Effector memory CD4-positive, alpha-beta T cell (primary cell): ENCODE data around the gene PTH2R.
"Not testable (repeated sequence)": the region's sequence is repeated elsewhere in the genome, so short reads cannot be mapped to it uniquely, and the experiment has no call there.

Experiments
- DNase-seq, 3 donors: peaks; one replicate each; pipeline ENCODE4 v3.0.0-alpha.2; 2020
- H3K27ac ChIP-seq: 2 replicates; pipeline ENCODE4 v1.7.0; 2013; ENCODE audit warnings: mild to moderate bottlenecking, low read length, moderate library complexity; ENCODE audit not compliant: insufficient read depth, poor library complexity, severe bottlenecking
- H3K27me3 ChIP-seq: replicated peaks from 2 replicates; pipeline ENCODE4 v1.7.0; 2013; ENCODE audit warnings: mild to moderate bottlenecking, low read length; ENCODE audit not compliant: insufficient read depth, control insufficient read depth, poor library complexity, severe bottlenecking
- H3K36me3 ChIP-seq: 2 replicates; pipeline ENCODE4 v1.7.0; 2013; ENCODE audit warnings: mild to moderate bottlenecking, low read length, moderate library complexity; ENCODE audit not compliant: control insufficient read depth, insufficient read depth
- H3K4me1 ChIP-seq: 2 replicates; pipeline ENCODE4 v1.7.0; 2013; ENCODE audit warnings: low read length, mild to moderate bottlenecking; ENCODE audit not compliant: control insufficient read depth, insufficient read depth, poor library complexity, severe bottlenecking
- H3K4me3 ChIP-seq: 2 replicates; pipeline ENCODE4 v1.7.0; 2013; ENCODE audit warnings: low read length, low read depth, mild to moderate bottlenecking; ENCODE audit not compliant: insufficient read depth, poor library complexity, severe bottlenecking
- H3K9me3 ChIP-seq: 2 replicates; pipeline ENCODE4 v1.7.0; 2013; ENCODE audit warnings: mild to moderate bottlenecking, low read length, moderate library complexity; ENCODE audit not compliant: control insufficient read depth

The PTH2R gene

GRCh38 chr2:208392300-208392699 is 14.3 kb upstream of the PTH2R start:
- Histone ChIP-seq H3K27me3 (peaks cover 4% of the 10 kb centered on the region), H3K36me3 (no peaks in the 10 kb centered on the region), H3K4me1 (no peaks in the 10 kb centered on the region), H3K27ac (no peak overlapping the region), H3K9me3 (peaks cover 10% of the 10 kb centered on the region), H3K4me3 (no peak overlapping the region)
- DNase-seq, result no peak

GRCh38 chr2:208396796-208397195 is 9.8 kb upstream of the PTH2R start:
- DNase-seq, H3K27me3 ChIP-seq, H3K4me3 ChIP-seq, H3K4me1 ChIP-seq, H3K36me3 ChIP-seq, H3K27ac ChIP-seq: not testable (repeated sequence)
- peaks cover 10% of the 10 kb centered on the region for H3K9me3 ChIP-seq

DNA sequence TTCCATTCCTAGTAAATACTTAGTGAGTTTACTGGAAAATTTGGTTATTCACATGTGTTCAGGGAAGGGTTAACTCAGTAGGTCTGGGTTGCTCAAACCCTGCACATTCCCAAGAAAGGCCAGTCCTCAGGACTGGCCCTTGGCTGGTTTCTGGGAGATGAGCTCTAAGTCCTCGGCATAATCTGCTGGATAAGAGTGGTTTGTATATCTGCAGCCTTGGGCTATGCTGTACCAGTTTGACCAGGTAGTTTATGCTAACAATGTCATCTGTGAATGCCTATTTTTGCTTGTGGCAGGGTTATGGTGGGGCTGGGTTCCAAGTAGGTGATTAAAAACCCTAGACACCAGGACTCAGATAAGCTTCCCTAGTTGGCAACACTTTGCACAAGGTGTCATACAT is 7.4 kb upstream of the PTH2R start:
- peaks cover 3% of the 10 kb centered on the region for H3K9me3 ChIP-seq
- DNase-seq, result no peak
- no peak overlapping the region for H3K27ac ChIP-seq
- H3K4me3 ChIP-seq, result no peak overlapping the region
- H3K36me3 ChIP-seq, result no peaks in the 10 kb centered on the region
- no peaks in the 10 kb centered on the region for H3K27me3 ChIP-seq
- no peaks in the 10 kb centered on the region for H3K4me1 ChIP-seq

DNA sequence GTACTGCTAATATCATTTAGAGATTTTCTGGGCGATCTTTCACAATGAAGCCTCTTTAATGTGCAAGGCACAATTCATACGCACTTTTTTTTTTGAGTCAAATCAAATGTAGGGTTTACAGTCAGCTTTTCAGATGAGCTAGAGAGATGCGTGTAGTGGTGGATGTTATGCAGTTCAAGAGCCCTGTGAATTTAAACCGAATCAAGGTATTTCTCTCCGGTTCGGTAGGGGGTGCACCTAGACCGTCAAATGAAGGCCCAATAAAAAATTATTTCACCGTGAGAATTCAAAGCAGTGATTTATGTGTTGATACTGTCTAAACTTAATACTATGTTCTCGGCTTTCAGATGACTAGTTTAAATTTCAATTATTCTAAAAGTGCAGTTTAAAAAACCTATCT is 1.1 kb downstream of the PTH2R start:
- no peak for DNase-seq
- no peak overlapping the region for H3K27ac ChIP-seq
- no peaks in the 10 kb centered on the region for H3K36me3 ChIP-seq
- H3K4me3 ChIP-seq, result no peak overlapping the region
- H3K27me3 ChIP-seq, result peaks cover 20% of the 10 kb centered on the region
- no peaks in the 10 kb centered on the region for H3K9me3 ChIP-seq
- peaks cover 5% of the 10 kb centered on the region for H3K4me1 ChIP-seq

- no peaks in the 10 kb centered on the region for H3K9me3 ChIP-seq
- no peaks in the 10 kb centered on the region for H3K36me3 ChIP-seq
- DNase-seq, result no peak
- no peak overlapping the region for H3K4me3 ChIP-seq
- no peaks in the 10 kb centered on the region for H3K27me3 ChIP-seq
- no peak overlapping the region for H3K27ac ChIP-seq
- H3K4me1 ChIP-seq, result no peaks in the 10 kb centered on the region
These were observed 7.3 kb downstream of the PTH2R start for GRCh38 chr2:208413931-208414330.

DNA sequence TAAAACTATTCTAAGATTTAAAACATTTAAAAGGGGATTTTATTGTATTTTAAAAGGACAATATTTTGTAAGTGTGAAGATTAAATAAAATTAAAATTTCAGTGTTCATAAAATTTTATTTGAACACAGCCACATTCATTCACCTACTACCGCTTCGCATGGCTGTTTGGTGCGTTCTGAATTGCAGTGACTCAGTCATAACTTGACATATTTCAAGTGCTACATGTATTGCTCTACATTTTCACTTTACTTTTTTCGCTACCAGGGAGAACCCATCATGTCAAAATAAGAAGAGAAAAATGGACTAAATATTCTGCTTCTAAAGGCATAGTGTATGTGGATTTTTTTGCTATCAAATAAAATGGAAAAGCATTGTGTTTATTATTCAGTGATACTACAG is 8.7 kb downstream of the PTH2R start:
- no peak overlapping the region for H3K27ac ChIP-seq
- no peaks in the 10 kb centered on the region for H3K9me3 ChIP-seq
- no peaks in the 10 kb centered on the region for H3K36me3 ChIP-seq
- no peak overlapping the region for H3K4me3 ChIP-seq
- no peaks in the 10 kb centered on the region for H3K4me1 ChIP-seq
- no peak for DNase-seq
- no peaks in the 10 kb centered on the region for H3K27me3 ChIP-seq

GRCh38 chr2:208415897-208416296 is 9.3 kb downstream of the PTH2R start:
- DNase-seq, result no peak
- H3K27ac ChIP-seq, result no peak overlapping the region

GRCh38 chr2:208426412-208427045 is 19.9 kb downstream of the PTH2R start:
- DNase-seq, result no peak
- H3K4me3 ChIP-seq, result no peak overlapping the region

More at GRCh38 chr2:208415897-208416296, 9.3 kb downstream of the PTH2R start:
- no peaks in the 10 kb centered on the region for H3K27me3 ChIP-seq
- no peak overlapping the region for H3K4me3 ChIP-seq
- H3K4me1 ChIP-seq, result no peaks in the 10 kb centered on the region
- H3K9me3 ChIP-seq, result no peaks in the 10 kb centered on the region
- H3K36me3 ChIP-seq, result no peaks in the 10 kb centered on the region

GRCh38 chr2:208437755-208438154 is 31.2 kb downstream of the PTH2R start:
- H3K9me3 ChIP-seq, result no peaks in the 10 kb centered on the region
- DNase-seq, result no peak
- H3K27me3 ChIP-seq, result no peaks in the 10 kb centered on the region
- no peak overlapping the region for H3K4me3 ChIP-seq
- H3K27ac ChIP-seq, result no peak overlapping the region
- no peaks in the 10 kb centered on the region for H3K4me1 ChIP-seq
- no peaks in the 10 kb centered on the region for H3K36me3 ChIP-seq

More at GRCh38 chr2:208426412-208427045, 19.9 kb downstream of the PTH2R start:
- no peaks in the 10 kb centered on the region for H3K27me3 ChIP-seq
- H3K36me3 ChIP-seq, result no peaks in the 10 kb centered on the region
- no peaks in the 10 kb centered on the region for H3K9me3 ChIP-seq
- H3K4me1 ChIP-seq, result no peaks in the 10 kb centered on the region
- H3K27ac ChIP-seq, result no peak overlapping the region

- no peak for DNase-seq
- no peaks in the 10 kb centered on the region for H3K4me1 ChIP-seq
- no peaks in the 10 kb centered on the region for H3K36me3 ChIP-seq
- no peaks in the 10 kb centered on the region for H3K9me3 ChIP-seq
- no peak overlapping the region for H3K4me3 ChIP-seq
- H3K27ac ChIP-seq, result no peak overlapping the region
- H3K27me3 ChIP-seq, result no peaks in the 10 kb centered on the region
These were observed 34.1 kb downstream of the PTH2R start for GRCh38 chr2:208440716-208441115.
